ENCODE results near the gene GADD45B.

DNA sequence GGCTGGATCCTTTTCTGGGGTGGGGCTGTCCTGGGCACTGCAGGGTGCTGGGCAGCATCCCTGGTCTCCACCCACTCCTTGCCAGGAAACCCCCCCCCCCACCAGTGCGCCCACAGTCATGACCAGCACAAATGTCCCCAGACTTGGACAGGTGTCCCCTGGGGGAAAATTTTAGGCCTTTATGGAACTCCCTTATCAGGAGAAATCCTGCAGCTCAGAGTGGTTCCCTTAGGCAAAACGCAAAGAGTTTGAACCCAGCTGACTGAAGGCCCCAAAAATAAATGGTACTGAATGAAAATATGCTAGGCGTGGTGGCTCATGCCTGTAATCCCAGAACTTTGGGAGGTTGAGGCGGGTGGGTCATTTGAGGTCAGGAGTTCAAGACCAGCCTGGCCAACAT, 51.8 kb downstream of the GADD45B start:
- no peak for TF ChIP-seq FOXP2 (optimal IDR thresholded peaks at IDR 0.05; ENCODE audit: control extremely low read depth, extremely low read length, insufficient read depth)
- no peak for TF ChIP-seq EZH2 (IDR thresholded peaks at IDR 0.05)

All from SK-N-MC (cell line).